Gastrocnemius medialis (tissue), 4 donors: Measurements from ENCODE around the gene PADI3. TPM values are rescaled to one million over a fixed set of nuclear protein-coding genes. Genes with fewer than 3 reads are reported as not detected.

Source experiments
- ATAC-seq, 2 donors: fragments of 150-250 bp; one replicate each; pipeline ENCODE4 v1.9.1; 2016
- DNase-seq, 2 donors: peaks; one replicate each; pipeline ENCODE4 v3.0.0-alpha.2; 2019
- H3K27ac ChIP-seq, 4 donors: fragments of 200-600 bp; sonication (generic); 1 replicate in 1 of 4; 2 replicates in 3 of 4; pipeline ENCODE4 v1.5.1; 2016 to 2018; ENCODE audit warnings: mild to moderate bottlenecking in 2 of 4, moderate library complexity in 1 of 4
- H3K27me3 ChIP-seq, 3 donors: fragments of 200-600 bp; sonication (generic) in 2 of 3; 1 replicate in 1 of 3; 2 replicates in 2 of 3; pipeline versions ENCODE4 v1.5.1 to v1.6.0; 2016 to 2019; ENCODE audit warnings: mild to moderate bottlenecking in 1 of 3, moderate library complexity in 1 of 3
- H3K36me3 ChIP-seq, 2 donors: fragments of 200-600 bp; sonication (generic) in 1 of 2; one replicate each; pipeline ENCODE4 v1.5.1; 2017 to 2018
- H3K4me1 ChIP-seq, 2 donors: fragments of 200-600 bp; sonication (generic) in 1 of 2; one replicate each; pipeline ENCODE4 v1.5.1; 2016 to 2017; ENCODE audit warnings: mild to moderate bottlenecking in 2 of 2
- H3K4me3 ChIP-seq, 4 donors: fragments of 200-600 bp; sonication (generic) in 3 of 4; 1 replicate in 1 of 4; 2 replicates in 3 of 4; pipeline ENCODE4 v1.5.1; 2016 to 2019; ENCODE audit warnings: mild to moderate bottlenecking in 2 of 4
- H3K9me3 ChIP-seq, 3 donors: fragments of 200-600 bp; sonication (generic) in 2 of 3; 1 replicate in 1 of 3; 2 replicates in 2 of 3; pipeline ENCODE4 v1.5.1; 2016 to 2019
- POLR2A ChIP-seq, 2 donors: fragments of 450-650 bp; IDR thresholded peaks; one replicate each; pipeline ENCODE4 v1.6.1; 2017; ENCODE audit warnings: antibody characterized with exemption in 2 of 2, mild to moderate bottlenecking in 2 of 2, moderate library complexity in 2 of 2
- in situ Hi-C, 4 donors: fragments of 200-750 bp; cut with MboI; loops; one replicate each; pipeline versions ENCODE4 v1.15.0 to v1.8.0; 2017; ENCODE audit warnings: low sequenced_read_pairs in 4 of 4
- intact Hi-C: fragments of 100-400 bp; cut with DNase I; formaldehyde crosslinking; loops from one replicate; pipeline ENCODE4 v1.15.1; 2023; ENCODE audit warnings: low total_unique reads
- total RNA-seq, 4 donors: library from RNA; depleted of rRNA; stranded (reverse); fragments of >200 nt; gene quantifications; one replicate each; pipeline versions ENCODE4 v1.1.0 to v1.2.3, GENCODE V29; 2016
- TF ChIP-seq, protein P1 (sequence below), 5 experiments: fragments of 450-650 bp in 3 of 5; fragments of 200-600 bp in 2 of 5; sonication (generic) in 2 of 5; IDR thresholded peaks in 4 of 5; conservative IDR thresholded peaks in 1 of 5; 1 replicate in 4 of 5; 2 replicates in 1 of 5; pipeline ENCODE4 v1.5.1; 2016 to 2019; ENCODE audit warnings: antibody characterized with exemption in 5 of 5, mild to moderate bottlenecking in 3 of 5, moderate library complexity in 3 of 5

PADI3 gene
- total RNA-seq, 4 donors from 2014 or later = not detected

DNA sequence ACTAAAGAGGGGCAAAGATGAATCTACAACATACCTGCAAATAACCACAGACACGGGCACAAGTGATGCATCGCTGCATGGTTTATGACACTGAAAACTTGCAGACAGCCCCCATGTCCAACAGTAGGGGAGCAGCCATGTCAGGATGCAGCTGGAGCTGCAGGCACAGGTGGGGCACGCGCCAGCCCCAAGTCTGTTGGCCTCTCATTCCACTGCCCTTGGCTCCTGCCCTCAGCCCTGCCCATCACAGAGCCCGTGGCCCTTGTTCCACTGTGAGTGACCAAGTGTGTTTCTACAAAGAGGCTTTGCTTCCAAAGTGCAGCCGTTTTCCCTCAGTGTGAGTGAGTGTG is 55.9 kb downstream of the PADI3 start:
- no peak for ATAC-seq
- Histone ChIP-seq H3K4me3 (no peak overlapping the region), H3K27ac (no peak overlapping the region), H3K9me3 (no peaks in the 10 kb centered on the region), H3K36me3 (no peaks in the 10 kb centered on the region), H3K27me3 (peaks cover 3 to 19% (median 8%) of the 10 kb centered on the region in 3 donors), H3K4me1 (no peaks in the 10 kb centered on the region)
- TF ChIP-seq POLR2A (IDR thresholded peaks at IDR 0.05) = no peak
- TF ChIP-seq, protein P1, sequence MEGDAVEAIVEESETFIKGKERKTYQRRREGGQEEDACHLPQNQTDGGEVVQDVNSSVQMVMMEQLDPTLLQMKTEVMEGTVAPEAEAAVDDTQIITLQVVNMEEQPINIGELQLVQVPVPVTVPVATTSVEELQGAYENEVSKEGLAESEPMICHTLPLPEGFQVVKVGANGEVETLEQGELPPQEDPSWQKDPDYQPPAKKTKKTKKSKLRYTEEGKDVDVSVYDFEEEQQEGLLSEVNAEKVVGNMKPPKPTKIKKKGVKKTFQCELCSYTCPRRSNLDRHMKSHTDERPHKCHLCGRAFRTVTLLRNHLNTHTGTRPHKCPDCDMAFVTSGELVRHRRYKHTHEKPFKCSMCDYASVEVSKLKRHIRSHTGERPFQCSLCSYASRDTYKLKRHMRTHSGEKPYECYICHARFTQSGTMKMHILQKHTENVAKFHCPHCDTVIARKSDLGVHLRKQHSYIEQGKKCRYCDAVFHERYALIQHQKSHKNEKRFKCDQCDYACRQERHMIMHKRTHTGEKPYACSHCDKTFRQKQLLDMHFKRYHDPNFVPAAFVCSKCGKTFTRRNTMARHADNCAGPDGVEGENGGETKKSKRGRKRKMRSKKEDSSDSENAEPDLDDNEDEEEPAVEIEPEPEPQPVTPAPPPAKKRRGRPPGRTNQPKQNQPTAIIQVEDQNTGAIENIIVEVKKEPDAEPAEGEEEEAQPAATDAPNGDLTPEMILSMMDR (IDR thresholded peaks at IDR 0.05 in 4 of 5, conservative IDR thresholded peaks at IDR 0.05 in 1 of 5) = no peak
- in situ Hi-C loops = no loop called here
- no peak for DNase-seq
- intact Hi-C loops = no loop called here

DNA sequence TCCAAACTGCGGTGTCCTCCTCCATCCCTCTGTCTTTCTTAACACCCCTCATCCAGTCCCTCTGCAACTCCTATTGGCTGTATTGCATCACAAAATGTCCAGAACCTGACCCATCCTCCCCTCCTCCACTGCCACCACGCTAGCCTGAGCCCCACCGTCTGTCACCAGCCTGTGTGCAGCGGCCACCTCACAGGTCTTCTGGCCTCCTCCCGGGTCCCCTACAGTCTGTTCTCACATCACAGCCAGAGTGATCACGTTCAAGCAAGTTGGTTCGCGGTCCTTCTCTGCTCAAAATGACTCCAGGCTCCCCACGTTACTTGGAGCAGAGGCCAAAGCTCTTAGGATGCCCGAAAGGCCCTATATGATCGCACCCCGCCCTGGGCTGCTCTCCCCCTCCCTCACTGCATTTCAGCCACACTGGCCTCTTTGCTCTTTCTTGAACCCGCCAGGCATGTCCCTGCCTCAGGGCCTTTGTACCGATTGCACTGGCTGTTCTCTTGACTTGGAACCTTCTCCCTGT is 56.7 kb downstream of the PADI3 start:
- Histone ChIP-seq H3K4me3 (no peak overlapping the region), H3K9me3 (no peaks in the 10 kb centered on the region), H3K27ac (no peak overlapping the region), H3K36me3 (no peaks in the 10 kb centered on the region), H3K4me1 (no peaks in the 10 kb centered on the region), H3K27me3 (peaks cover 10 to 22% (median 16%) of the 10 kb centered on the region in 3 donors)
- intact Hi-C loops (no loop called here), in situ Hi-C loops (no loop called here)
- no peak for TF ChIP-seq POLR2A (IDR thresholded peaks at IDR 0.05)
- TF ChIP-seq, protein P1 (IDR thresholded peaks at IDR 0.05 in 4 of 5, conservative IDR thresholded peaks at IDR 0.05 in 1 of 5) = no peak
- DNase-seq (no peak), ATAC-seq (no peak)

DNA sequence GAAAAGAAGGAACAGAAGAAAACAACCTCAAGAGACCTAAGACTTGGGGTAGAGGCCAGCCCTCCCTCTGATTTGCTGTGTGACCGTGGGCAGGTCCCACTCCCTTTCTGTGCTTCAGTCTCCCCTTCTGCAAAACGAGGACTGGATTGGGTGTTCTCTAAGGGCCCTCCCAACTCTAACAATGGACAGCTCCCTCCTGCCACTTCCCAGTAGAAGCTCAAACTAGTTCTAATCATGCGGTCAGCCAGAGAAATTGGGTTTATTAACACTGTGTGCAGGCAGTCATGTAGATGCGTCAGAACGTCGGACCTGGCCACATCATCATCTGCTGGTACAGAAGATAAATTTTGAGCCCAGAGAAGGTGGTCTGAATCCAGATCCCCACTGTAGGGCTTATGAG is 57.5 kb downstream of the PADI3 start:
- H3K4me1 ChIP-seq = no peaks in the 10 kb centered on the region
- no peak overlapping the region for H3K4me3 ChIP-seq
- no peak for TF ChIP-seq POLR2A (IDR thresholded peaks at IDR 0.05)
- TF ChIP-seq, protein P1 (IDR thresholded peaks at IDR 0.05 in 4 of 5, conservative IDR thresholded peaks at IDR 0.05 in 1 of 5) = no peak
- no peak overlapping the region for H3K27ac ChIP-seq
- DNase-seq (no peak), ATAC-seq (no peak)
- peaks cover 15 to 22% (median 16%) of the 10 kb centered on the region in 3 donors for H3K27me3 ChIP-seq
- H3K9me3 ChIP-seq = no peaks in the 10 kb centered on the region
- intact Hi-C loops (no loop called here), in situ Hi-C loops (no loop called here)
- no peaks in the 10 kb centered on the region for H3K36me3 ChIP-seq

DNA sequence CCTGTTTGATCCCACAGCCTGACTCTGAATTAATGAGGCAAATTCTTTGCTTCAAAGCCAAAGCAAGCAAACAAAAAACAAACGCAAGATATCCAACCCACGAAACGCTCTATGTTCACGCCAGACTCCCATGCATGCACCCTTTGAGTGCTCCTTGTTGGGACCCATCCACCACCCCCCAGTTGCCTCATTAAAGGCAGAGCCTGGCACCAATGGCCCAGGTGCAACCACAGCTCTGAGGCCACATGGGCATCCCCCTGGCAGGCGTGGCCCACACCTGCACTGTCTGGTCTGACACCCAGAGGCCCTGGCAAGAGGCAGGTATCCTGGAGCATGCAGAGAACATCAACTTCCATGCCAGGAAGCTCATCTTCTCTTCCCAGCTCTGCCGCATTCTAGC is 58.0 kb downstream of the PADI3 start:
- intact Hi-C loops (no loop called here), in situ Hi-C loops (no loop called here)
- ATAC-seq = no peak
- Histone ChIP-seq H3K9me3 (no peaks in the 10 kb centered on the region), H3K27ac (no peak overlapping the region), H3K4me3 (no peak overlapping the region), H3K27me3 (peaks cover 16 to 22% (median 20%) of the 10 kb centered on the region in 3 donors), H3K36me3 (no peaks in the 10 kb centered on the region), H3K4me1 (no peaks in the 10 kb centered on the region)
- no peak for DNase-seq
- TF ChIP-seq POLR2A (IDR thresholded peaks at IDR 0.05) = no peak
- TF ChIP-seq, protein P1 (IDR thresholded peaks at IDR 0.05 in 4 of 5, conservative IDR thresholded peaks at IDR 0.05 in 1 of 5) = no peak

DNA sequence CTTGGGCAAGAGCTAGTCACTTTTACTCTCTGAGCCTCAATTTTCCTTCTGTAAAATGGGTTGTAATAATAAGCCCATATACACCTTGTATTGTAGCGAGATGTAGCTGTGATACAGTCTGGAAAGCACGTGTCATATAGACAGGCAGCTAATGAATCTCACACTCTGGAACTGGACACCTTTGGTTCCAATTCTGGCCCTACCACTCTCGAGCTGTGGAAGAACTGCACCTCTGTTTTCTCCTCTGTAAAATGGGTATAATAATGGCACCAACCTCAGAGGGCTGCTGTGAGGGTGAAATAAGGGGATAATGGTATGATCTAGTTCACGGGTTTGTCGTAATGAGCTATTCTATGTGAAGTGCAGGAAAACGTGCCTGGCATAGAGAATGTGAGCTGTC is 58.4 kb downstream of the PADI3 start:
- in situ Hi-C loops (no loop called here), intact Hi-C loops (no loop called here)
- no peak overlapping the region for H3K27ac ChIP-seq
- H3K27me3 ChIP-seq = peaks cover 16 to 22% (median 21%) of the 10 kb centered on the region in 3 donors
- DNase-seq (no peak), ATAC-seq (no peak)
- H3K9me3 ChIP-seq = no peaks in the 10 kb centered on the region
- TF ChIP-seq, protein P1 (IDR thresholded peaks at IDR 0.05 in 4 of 5, conservative IDR thresholded peaks at IDR 0.05 in 1 of 5) = no peak
- TF ChIP-seq POLR2A (IDR thresholded peaks at IDR 0.05) = no peak
- no peaks in the 10 kb centered on the region for H3K36me3 ChIP-seq
- no peak overlapping the region for H3K4me3 ChIP-seq
- H3K4me1 ChIP-seq = no peaks in the 10 kb centered on the region
